Upper lobe of left lung (tissue), 4 donors: ENCODE data around the gene ZBTB40.

ENCODE experiments used
- CTCF ChIP-seq, 6 experiments: fragments of 450-650 bp in 4 of 6; fragments of 200-600 bp in 2 of 6; sonication (generic) in 2 of 6; IDR thresholded peaks; one replicate each; pipeline ENCODE4 v1.5.1; 2016 to 2019; ENCODE audit warnings: antibody characterized with exemption in 6 of 6
- POLR2A ChIP-seq, 4 donors: fragments of 450-650 bp; IDR thresholded peaks; one replicate each; pipeline ENCODE4 v1.5.1; 2016 to 2017; ENCODE audit warnings: antibody characterized with exemption in 4 of 4, mild to moderate bottlenecking in 2 of 4

- TF ChIP-seq POLR2A (IDR thresholded peaks at IDR 0.05) (no peak), CTCF (IDR thresholded peaks at IDR 0.05) (peak in 2 of 6 experiments; percentile 10 to 34)
Measured at GRCh38 chr1:22500471-22500870, 48.8 kb downstream of the ZBTB40 start.
